Fibroblast of villous mesenchyme (primary cell): ENCODE results near the gene KLF7. TPM values are rescaled to one million over a fixed set of nuclear protein-coding genes. Genes with fewer than 3 reads are reported as not detected.

Source experiments
- DNase-seq: peaks from one replicate; pipeline ENCODE4 v3.0.0-alpha.2; 2010; ENCODE audit warnings: low read depth
- H3K4me3 ChIP-seq: 2 replicates; pipeline ENCODE4 v1.5.1; 2011; ENCODE audit warnings: low read depth, mild to moderate bottlenecking, low read length
- total RNA-seq: library from RNA; depleted of rRNA; stranded (reverse); fragments of >200 nt; gene quantifications from 2 replicates; pipeline ENCODE4 v1.2.3, GENCODE V29; 2012
- TF ChIP-seq, protein P1 (sequence below): IDR thresholded peaks from 2 replicates; pipeline ENCODE4 v1.5.1; 2012; ENCODE audit warnings: low read depth, mild to moderate bottlenecking, low read length; ENCODE audit not compliant: insufficient read depth

The KLF7 gene
- total RNA-seq, 1 donor = 28.1 TPM

DNA sequence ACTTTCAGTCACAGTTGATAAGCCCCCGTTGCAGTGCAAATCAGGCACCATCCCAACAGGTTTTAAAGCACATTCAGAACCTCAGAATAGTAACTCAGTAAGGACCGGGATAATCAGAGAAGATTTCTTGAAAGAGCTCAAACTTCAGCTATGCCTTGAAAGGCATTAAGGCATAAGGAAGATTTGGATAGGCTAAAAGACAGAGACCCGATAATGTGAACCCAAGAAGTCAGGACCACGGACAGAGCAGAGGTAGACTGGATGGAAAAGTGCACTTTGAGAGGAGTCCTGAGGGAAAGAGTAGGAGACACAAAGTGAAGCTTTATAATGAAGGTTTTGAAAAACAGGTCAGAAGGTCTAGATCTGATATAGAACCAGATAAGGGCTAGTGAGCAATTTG is 36.9 kb upstream of the KLF7 start:
- DNase-seq = peak; percentile 50
- no peak overlapping the region for H3K4me3 ChIP-seq
- TF ChIP-seq, protein P1, sequence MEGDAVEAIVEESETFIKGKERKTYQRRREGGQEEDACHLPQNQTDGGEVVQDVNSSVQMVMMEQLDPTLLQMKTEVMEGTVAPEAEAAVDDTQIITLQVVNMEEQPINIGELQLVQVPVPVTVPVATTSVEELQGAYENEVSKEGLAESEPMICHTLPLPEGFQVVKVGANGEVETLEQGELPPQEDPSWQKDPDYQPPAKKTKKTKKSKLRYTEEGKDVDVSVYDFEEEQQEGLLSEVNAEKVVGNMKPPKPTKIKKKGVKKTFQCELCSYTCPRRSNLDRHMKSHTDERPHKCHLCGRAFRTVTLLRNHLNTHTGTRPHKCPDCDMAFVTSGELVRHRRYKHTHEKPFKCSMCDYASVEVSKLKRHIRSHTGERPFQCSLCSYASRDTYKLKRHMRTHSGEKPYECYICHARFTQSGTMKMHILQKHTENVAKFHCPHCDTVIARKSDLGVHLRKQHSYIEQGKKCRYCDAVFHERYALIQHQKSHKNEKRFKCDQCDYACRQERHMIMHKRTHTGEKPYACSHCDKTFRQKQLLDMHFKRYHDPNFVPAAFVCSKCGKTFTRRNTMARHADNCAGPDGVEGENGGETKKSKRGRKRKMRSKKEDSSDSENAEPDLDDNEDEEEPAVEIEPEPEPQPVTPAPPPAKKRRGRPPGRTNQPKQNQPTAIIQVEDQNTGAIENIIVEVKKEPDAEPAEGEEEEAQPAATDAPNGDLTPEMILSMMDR = no peak

DNA sequence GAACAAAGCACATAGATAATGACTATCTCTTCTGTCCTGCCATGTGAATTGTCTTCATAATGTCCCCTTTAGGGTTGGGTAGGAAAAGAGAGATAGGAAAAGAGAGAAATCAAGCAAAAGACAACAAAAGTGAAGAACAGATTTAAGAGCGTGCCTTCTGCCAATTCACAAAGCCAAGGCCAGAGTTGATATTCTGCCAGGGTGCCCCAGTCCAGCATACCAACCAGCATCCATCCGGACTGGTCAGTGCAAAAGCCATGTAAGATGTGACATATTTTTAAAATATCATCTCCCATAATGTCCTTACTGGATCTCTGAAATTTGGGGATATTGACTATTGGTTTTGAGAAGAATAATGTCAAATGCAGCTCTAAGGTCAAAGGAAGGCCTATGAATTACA is 35.7 kb upstream of the KLF7 start:
- no peak overlapping the region for H3K4me3 ChIP-seq
- DNase-seq = no peak
- TF ChIP-seq, protein P1 = no peak

DNA sequence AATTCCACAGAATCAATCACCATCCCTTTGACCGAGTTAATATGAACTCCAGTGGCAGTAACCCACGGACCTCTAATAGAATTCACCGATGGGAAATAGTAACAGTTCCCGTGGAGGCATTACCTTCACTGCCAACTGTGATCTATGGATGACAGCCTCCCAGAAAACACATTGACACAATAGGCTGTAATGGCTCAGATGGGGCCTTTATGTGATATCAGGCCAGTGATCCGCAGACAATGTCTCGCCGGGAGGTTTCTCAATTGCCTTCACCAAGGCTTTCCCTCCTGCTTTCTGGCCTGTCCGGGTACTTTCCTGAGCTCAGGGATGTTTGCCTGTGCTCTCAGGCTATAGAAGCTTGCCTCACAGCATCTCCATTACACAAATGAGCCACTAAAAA is 34.4 kb upstream of the KLF7 start:
- H3K4me3 ChIP-seq = no peak overlapping the region
- TF ChIP-seq, protein P1 = no peak
- DNase-seq = no peak

DNA sequence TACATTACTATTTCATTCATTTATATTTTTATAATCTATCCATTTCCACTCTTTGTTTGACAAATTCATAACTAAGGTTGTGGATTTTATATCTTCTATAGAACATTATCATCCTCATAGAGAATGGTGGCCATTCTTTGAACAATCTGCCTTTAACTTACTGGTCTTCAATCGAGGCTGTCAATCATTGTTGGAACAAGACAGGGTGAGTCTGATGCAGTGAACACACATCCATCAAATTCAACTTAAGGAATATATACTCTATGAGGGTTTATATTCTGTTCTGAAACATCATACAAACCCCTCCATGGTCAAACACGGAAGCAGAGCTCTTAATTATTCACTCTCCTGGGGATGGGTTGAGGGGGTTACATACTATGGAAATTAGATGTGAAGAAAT is 28.3 kb upstream of the KLF7 start:
- H3K4me3 ChIP-seq = no peak overlapping the region
- DNase-seq = no peak
- TF ChIP-seq, protein P1 = no peak

DNA sequence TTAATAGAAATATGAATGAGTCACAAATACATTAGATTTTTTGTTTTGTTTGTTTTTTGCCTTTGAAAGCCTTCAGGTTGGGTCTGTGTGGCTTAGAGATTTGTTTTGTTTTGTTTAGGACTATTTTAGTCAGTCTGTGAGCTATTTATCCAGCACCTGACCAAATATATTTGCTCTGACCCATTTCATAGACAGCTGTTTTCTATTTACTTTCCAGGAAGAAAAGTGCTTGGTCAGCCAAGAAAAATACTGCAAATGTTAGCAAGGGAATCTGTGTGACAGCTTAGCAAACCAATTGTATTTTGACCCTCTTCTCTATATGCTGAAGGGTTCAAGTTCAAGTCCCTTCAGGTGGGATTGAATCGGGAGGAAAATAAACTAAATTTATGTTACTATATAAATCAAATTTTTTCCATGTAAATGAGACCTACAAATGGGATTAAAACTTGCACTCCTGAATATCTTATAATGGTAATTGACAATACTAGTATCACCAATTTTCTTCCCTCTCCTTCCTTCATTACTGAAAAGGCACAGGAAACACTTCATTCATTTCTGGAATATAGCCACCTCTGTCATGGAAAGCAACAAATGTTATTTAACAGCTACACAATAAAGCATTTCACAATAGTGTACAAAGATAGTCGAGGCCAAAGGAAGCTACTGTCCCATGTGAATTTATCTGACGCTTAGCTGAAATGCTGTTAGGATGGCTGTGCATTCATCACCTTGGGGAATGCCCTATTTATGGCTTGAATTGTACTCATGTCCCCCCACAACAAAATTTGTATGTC is 23.1 kb upstream of the KLF7 start:
- no peak overlapping the region for H3K4me3 ChIP-seq
- DNase-seq = peak; percentile 68
- TF ChIP-seq, protein P1 = no peak

DNA sequence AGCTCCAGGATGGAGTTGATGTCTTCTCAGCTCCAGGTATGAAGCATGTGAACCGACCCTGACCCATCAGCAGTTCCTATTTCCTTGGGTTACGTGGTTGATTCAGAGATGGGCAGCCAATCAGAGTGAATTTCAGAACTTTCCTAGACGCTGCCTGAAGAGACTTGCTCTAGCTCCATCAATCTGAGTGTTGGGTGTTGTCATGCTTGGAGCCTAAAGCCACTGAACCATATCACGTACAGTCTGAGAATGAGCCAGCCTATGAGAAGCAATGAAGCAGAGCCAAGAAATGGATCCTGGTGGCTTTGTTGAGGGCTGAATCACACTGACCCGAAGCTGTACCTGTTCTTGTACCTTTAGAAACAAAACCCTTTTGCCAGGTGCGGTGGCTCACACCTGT is 19.6 kb upstream of the KLF7 start:
- H3K4me3 ChIP-seq = no peak overlapping the region
- TF ChIP-seq, protein P1 = no peak
- no peak for DNase-seq

DNA sequence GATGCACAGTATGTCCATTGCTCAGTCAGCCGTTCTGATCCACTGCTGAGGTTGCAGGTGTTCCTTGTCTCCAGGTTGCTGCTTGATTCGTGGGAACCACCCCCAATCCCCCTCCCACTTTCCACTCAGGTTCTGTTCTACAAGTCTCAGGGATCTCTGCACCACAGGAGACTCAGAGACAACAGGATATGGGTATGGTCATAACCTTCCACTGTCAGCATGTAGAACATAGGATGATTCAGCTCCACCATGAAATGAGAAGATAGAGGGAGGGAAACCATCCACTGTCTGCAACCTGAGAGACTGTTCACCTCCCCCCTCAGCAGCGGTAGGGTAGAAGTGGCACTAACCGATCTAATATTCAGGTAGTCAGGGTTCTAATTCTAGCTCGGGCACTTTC is 19.0 kb upstream of the KLF7 start:
- no peak for DNase-seq
- TF ChIP-seq, protein P1 = no peak
- no peak overlapping the region for H3K4me3 ChIP-seq
